HG03442 (cell line): Measurements from ENCODE around the gene ATP11A.

Experiments
- ATAC-seq: cut with Tn5 transposase; IDR thresholded peaks from one replicate; pipeline ENCODE4 v1.9.1; 2021; ENCODE audit warnings: mild to moderate bottlenecking, moderate library complexity; ENCODE audit not compliant: unreplicated experiment

Gene ATP11A

GRCh38 chr13:112756511-112756966 lies 66.7 kb downstream of the ATP11A start:
- ATAC-seq = no peak

GRCh38 chr13:112756967-112757758 lies 67.3 kb downstream of the ATP11A start:
- ATAC-seq = no peak

GRCh38 chr13:112757759-112758086 lies 67.9 kb downstream of the ATP11A start:
- ATAC-seq = no peak

- ATAC-seq = no peak
Measured at GRCh38 chr13:112759053-112759452, 69.2 kb downstream of the ATP11A start.

- ATAC-seq = no peak
Measured at GRCh38 chr13:112759827-112760226, 70.0 kb downstream of the ATP11A start.

GRCh38 chr13:112760435-112760834 lies 70.6 kb downstream of the ATP11A start:
- ATAC-seq = no peak

- ATAC-seq = no peak
Measured at GRCh38 chr13:112760931-112761330, 71.1 kb downstream of the ATP11A start.

GRCh38 chr13:112761701-112762689 lies 72.2 kb downstream of the ATP11A start:
- no peak for ATAC-seq

- ATAC-seq = no peak
Measured at GRCh38 chr13:112762690-112763080, 72.8 kb downstream of the ATP11A start.

GRCh38 chr13:112764028-112764427 lies 74.2 kb downstream of the ATP11A start:
- no peak for ATAC-seq

- ATAC-seq = no peak
Measured at GRCh38 chr13:112764864-112765561, 75.2 kb downstream of the ATP11A start.

- no peak for ATAC-seq
Measured at GRCh38 chr13:112765731-112766130, 75.9 kb downstream of the ATP11A start.

- no peak for ATAC-seq
Measured at GRCh38 chr13:112766336-112766735, 76.5 kb downstream of the ATP11A start.

GRCh38 chr13:112767506-112768471 lies 78.0 kb downstream of the ATP11A start:
- ATAC-seq = peak; percentile 90

GRCh38 chr13:112768795-112769481 lies 79.1 kb downstream of the ATP11A start:
- ATAC-seq = no peak

- no peak for ATAC-seq
Measured at GRCh38 chr13:112769615-112770014, 79.8 kb downstream of the ATP11A start.

GRCh38 chr13:112770504-112770903 lies 80.7 kb downstream of the ATP11A start:
- ATAC-seq = no peak

GRCh38 chr13:112771139-112771876 lies 81.5 kb downstream of the ATP11A start:
- ATAC-seq = no peak
